GM18907 (cell line): ENCODE measurements around the gene WAC.

Experiments used
- ATAC-seq: cut with Tn5 transposase; IDR thresholded peaks from one replicate; pipeline ENCODE4 v1.9.1; 2021; ENCODE audit warnings: mild to moderate bottlenecking, moderate library complexity; ENCODE audit not compliant: unreplicated experiment

Gene WAC

DNA sequence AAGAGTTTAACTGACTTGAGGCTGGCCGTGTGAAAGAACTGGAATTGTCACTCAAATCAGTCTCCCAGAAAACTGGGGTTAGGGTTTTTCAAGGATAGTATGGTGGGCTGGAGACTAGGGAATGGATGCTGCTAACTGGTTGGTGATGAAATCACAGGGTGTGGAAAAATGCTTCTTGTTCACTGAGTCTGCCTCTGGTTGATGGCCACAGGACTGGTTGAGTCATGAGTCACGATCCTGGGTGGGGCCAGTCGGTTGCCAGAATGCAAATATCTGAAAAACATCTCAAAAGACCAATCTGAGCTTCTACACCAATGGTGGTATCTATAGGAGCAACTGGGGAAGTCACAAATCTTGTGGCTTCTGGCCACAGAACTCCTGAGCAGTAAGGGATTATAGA lies 128.1 kb downstream of the WAC start:
- no peak for ATAC-seq

GRCh38 chr10:28663576-28664368 lies 130.9 kb downstream of the WAC start:
- ATAC-seq, result peak; percentile 90

DNA sequence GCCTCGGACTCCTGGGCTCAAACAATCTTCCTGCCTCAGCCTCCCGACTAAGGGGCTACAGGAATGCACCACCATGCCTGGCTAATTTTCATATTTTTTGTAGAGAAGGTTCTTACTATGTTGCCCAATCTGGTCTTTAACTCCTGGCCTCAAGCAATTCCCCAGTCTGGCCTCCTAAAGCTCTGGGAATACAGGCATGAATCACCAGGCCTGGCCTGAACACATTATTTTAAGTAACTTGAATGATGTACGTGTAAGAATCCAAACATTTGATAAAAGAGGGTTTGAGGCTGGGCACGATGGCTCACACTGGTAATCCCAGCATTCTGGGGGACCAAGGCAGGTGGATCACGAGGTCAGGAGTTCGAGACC lies 131.4 kb downstream of the WAC start:
- ATAC-seq, result no peak

DNA sequence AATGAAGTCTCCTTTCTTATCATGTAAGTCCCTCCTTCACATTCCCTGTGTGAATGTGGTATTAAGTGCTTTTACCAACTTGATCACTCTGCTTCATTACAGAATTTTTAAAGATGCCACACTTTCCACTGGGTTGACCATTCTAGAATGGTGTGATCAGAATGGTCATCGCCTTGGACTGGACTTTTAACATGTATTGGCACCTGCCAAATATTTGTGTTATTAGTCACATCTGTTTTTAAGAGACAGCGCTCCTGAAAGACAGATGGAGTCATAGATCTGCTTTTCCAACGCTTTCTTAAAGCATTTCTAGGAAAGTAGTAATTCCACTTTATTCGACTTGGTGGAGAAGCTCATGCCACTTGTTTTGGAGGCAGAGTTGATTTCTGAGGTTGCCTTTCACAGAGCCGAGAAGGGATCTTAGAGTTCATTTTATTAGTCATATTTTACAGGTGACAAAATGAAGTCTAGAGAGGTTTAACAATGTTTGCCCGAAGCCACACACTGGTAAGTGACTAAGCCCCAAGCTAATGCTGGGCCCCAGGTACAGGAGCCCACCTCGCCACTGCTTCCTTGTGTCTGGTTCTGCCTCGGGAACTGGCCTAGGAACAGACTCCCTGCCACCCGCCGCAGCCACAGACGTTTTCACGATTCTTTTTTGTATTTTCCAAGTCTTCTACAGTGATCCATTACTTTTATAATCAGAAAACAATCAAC lies 134.0 kb downstream of the WAC start:
- ATAC-seq, result no peak

- ATAC-seq, result no peak
These were observed 135.7 kb downstream of the WAC start for GRCh38 chr10:28668363-28669226.

DNA sequence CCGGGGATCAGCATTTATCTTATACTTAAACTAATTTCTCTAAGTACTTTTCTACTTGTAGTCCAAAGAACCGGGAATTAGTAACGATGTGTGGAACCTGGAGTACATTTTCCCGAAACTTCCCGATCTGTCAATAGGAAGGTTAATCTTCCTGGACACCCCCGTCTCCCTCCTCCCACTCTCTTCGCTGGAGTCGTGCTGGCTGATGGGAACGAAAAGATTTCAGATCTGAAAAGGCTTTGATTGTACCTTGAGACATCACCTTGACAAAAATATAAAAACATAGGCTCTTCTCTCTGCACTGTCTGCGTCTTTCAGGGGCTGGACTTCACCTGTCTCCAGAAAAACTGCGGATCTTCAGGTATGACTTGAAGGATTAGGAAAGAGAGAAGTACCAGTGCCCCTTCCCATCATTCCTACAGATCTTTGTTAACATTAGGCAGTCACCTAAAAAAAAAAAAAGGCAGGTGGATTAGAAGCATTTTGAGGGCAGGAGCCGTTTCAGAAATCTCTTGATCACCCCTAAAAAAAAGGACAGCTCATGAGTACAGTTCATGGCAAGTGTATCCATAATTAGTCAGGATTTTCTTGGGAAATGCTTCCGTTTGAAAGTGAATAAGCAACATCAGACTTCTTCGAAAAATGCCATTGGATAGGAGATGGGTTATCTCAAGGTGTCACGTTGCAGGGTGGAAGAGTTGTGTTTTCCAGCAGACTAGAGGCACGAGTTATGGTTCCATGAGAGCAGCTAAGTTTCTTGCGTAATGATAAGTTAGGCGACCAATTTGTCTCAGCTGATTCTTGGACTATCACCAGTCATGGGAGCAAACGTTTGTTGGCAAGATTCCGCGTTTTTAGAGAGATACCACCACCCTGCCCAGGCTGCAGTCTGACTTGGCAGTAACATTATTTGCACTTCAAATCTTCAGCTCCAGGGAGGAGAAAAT lies 136.6 kb downstream of the WAC start:
- ATAC-seq, result no peak
